Measurements from ENCODE around the gene RIN3. TPM values are rescaled to one million over a fixed set of nuclear protein-coding genes. Genes with fewer than 3 reads are reported as not detected.

RIN3 gene
- total RNA-seq, 1 donor from 2014 or later = 0.22 TPM

- no peak overlapping the region for H3K4me3 ChIP-seq
- H3K79me2 ChIP-seq (ENCODE audit: low read depth) = no peaks in the 10 kb centered on the region
- no peaks in the 10 kb centered on the region for H3K36me3 ChIP-seq
- no peak overlapping the region for H2AFZ ChIP-seq (replicated peaks)
- no peak overlapping the region for H3K4me3 Mint-ChIP-seq
- no peaks in the 10 kb centered on the region for H4K20me1 ChIP-seq (ENCODE audit: low read depth)
- no peak for TF ChIP-seq EZH2 (IDR thresholded peaks at IDR 0.05)
- TF ChIP-seq CTCF (IDR thresholded peaks at IDR 0.05) = no peak
- no peak for TF ChIP-seq EZH2phosphoT487 (IDR thresholded peaks at IDR 0.05)
- no peak for DNase-seq (ENCODE audit: low spot score)
- H3K27ac Mint-ChIP-seq = no peak overlapping the region
- H3K4me2 ChIP-seq = no peak overlapping the region
- H3K27ac ChIP-seq = no peak overlapping the region
- H3K9ac ChIP-seq = no peak overlapping the region
- peaks cover 1% of the 10 kb centered on the region for H3K9me3 Mint-ChIP-seq
- no peaks in the 10 kb centered on the region for H3K9me3 ChIP-seq (ENCODE audit: low read depth)
- H3K27me3 ChIP-seq = no peaks in the 10 kb centered on the region
- no peaks in the 10 kb centered on the region for H3K4me1 ChIP-seq
- no peaks in the 10 kb centered on the region for H3K27me3 Mint-ChIP-seq (ENCODE audit: insufficient read depth, low read depth)
- no peaks in the 10 kb centered on the region for H3K36me3 Mint-ChIP-seq
- peaks cover 4% of the 10 kb centered on the region for H3K4me1 Mint-ChIP-seq
- H3F3A ChIP-seq (ENCODE audit: low read depth) = no peaks in the 10 kb centered on the region
Observed at GRCh38 chr14:92568621-92569479, 55.3 kb downstream of the RIN3 start.

- Histone ChIP-seq H3K9me3 (ENCODE audit: low read depth) (no peaks in the 10 kb centered on the region), H4K20me1 (ENCODE audit: low read depth) (no peaks in the 10 kb centered on the region), H2AFZ (replicated peaks) (no peak overlapping the region), H3K79me2 (ENCODE audit: low read depth) (no peaks in the 10 kb centered on the region), H3K27ac (no peak overlapping the region), H3K27me3 (no peaks in the 10 kb centered on the region), H3K4me2 (no peak overlapping the region), H3K36me3 (no peaks in the 10 kb centered on the region), H3K4me1 (no peaks in the 10 kb centered on the region), H3K9ac (no peak overlapping the region), H3F3A (ENCODE audit: low read depth) (no peaks in the 10 kb centered on the region), H3K4me3 (no peak overlapping the region)
- Mint-ChIP-seq H3K36me3 (no peaks in the 10 kb centered on the region), H3K27ac (no peak overlapping the region), H3K4me1 (peaks cover 4% of the 10 kb centered on the region), H3K9me3 (peaks cover 1% of the 10 kb centered on the region), H3K27me3 (ENCODE audit: insufficient read depth, low read depth) (peaks cover 1% of the 10 kb centered on the region), H3K4me3 (no peak overlapping the region)
- no peak for DNase-seq (ENCODE audit: low spot score)
- TF ChIP-seq EZH2 (IDR thresholded peaks at IDR 0.05) = no peak
- TF ChIP-seq EZH2phosphoT487 (IDR thresholded peaks at IDR 0.05) = no peak
- TF ChIP-seq CTCF (IDR thresholded peaks at IDR 0.05) = no peak
Observed at GRCh38 chr14:92570674-92571262, 57.2 kb downstream of the RIN3 start.

GRCh38 chr14:92572050-92572449 lies 58.5 kb downstream of the RIN3 start:
- no peaks in the 10 kb centered on the region for H3K36me3 Mint-ChIP-seq
- Histone ChIP-seq H3K27me3 (no peaks in the 10 kb centered on the region), H3K79me2 (ENCODE audit: low read depth) (no peaks in the 10 kb centered on the region), H3K4me1 (no peaks in the 10 kb centered on the region), H3K4me2 (no peak overlapping the region), H2AFZ (replicated peaks) (no peak overlapping the region), H3F3A (ENCODE audit: low read depth) (no peaks in the 10 kb centered on the region), H3K9ac (no peak overlapping the region), H4K20me1 (ENCODE audit: low read depth) (no peaks in the 10 kb centered on the region), H3K27ac (no peak overlapping the region), H3K4me3 (no peak overlapping the region), H3K9me3 (ENCODE audit: low read depth) (no peaks in the 10 kb centered on the region), H3K36me3 (no peaks in the 10 kb centered on the region)
- H3K27me3 Mint-ChIP-seq (ENCODE audit: insufficient read depth, low read depth) = peaks cover 2% of the 10 kb centered on the region
- H3K9me3 Mint-ChIP-seq = peaks cover 1% of the 10 kb centered on the region
- peaks cover 4% of the 10 kb centered on the region for H3K4me1 Mint-ChIP-seq
- no peak for DNase-seq (ENCODE audit: low spot score)
- TF ChIP-seq EZH2phosphoT487 (IDR thresholded peaks at IDR 0.05) (no peak), CTCF (IDR thresholded peaks at IDR 0.05) (no peak), EZH2 (IDR thresholded peaks at IDR 0.05) (no peak)
- no peak overlapping the region for H3K4me3 Mint-ChIP-seq
- H3K27ac Mint-ChIP-seq = no peak overlapping the region

All from neural progenitor cell (in vitro differentiated cells).